MM.1S (cell line): ENCODE measurements around the gene RNF144B.

Source experiments
- DNase-seq: peaks from one replicate; pipeline ENCODE4 v3.0.0-alpha.2; 2015
- H2AFZ ChIP-seq: fragments of 300-600 bp; sonication (generic); 2 replicates; pipeline ENCODE4 v1.6.0; 2016; ENCODE audit warnings: antibody characterized with exemption, low read length
- H3F3A ChIP-seq: fragments of 300-600 bp; sonication (generic); 2 replicates; pipeline ENCODE4 v1.6.1; 2016; ENCODE audit warnings: mild to moderate bottlenecking, antibody characterized with exemption, low read length, moderate library complexity, mixed read lengths; ENCODE audit not compliant: insufficient read depth
- H3K27ac ChIP-seq: fragments of 300-600 bp; sonication (generic); 2 replicates; pipeline ENCODE4 v1.5.1; 2016; ENCODE audit warnings: mild to moderate bottlenecking, low read length
- H3K27me3 ChIP-seq: fragments of 300-600 bp; sonication (generic); replicated peaks from 2 replicates; pipeline ENCODE4 v1.6.0; 2016; ENCODE audit warnings: low read length; ENCODE audit not compliant: insufficient read depth
- H3K36me3 ChIP-seq: fragments of 300-600 bp; sonication (generic); replicated peaks from 2 replicates; pipeline ENCODE4 v1.6.1; 2016; ENCODE audit warnings: mild to moderate bottlenecking, low read length, mixed read lengths; ENCODE audit not compliant: insufficient read depth
- H3K4me1 ChIP-seq: fragments of 300-600 bp; sonication (generic); 2 replicates; pipeline ENCODE4 v1.6.1; 2016; ENCODE audit warnings: low read length, mixed read lengths
- H3K4me2 ChIP-seq: fragments of 300-600 bp; sonication (generic); 2 replicates; pipeline ENCODE4 v1.6.0; 2016; ENCODE audit warnings: low read depth, low read length
- H3K4me3 ChIP-seq: fragments of 300-600 bp; sonication (generic); 2 replicates; pipeline ENCODE4 v1.5.1; 2016; ENCODE audit warnings: low read length, mixed read lengths
- H3K79me2 ChIP-seq: fragments of 300-600 bp; sonication (generic); 2 replicates; pipeline ENCODE4 v1.6.1; 2016; ENCODE audit warnings: mixed run types, low read length, mixed read lengths
- H3K9ac ChIP-seq: fragments of 300-600 bp; sonication (generic); 2 replicates; pipeline ENCODE4 v1.6.1; 2016; ENCODE audit warnings: low read length, mixed read lengths
- H3K9me2 ChIP-seq: fragments of 300-600 bp; sonication (generic); replicated peaks from 2 replicates; pipeline ENCODE4 v1.6.1; 2016; ENCODE audit warnings: mild to moderate bottlenecking, low read length, mixed read lengths; ENCODE audit not compliant: insufficient read depth
- H3K9me3 ChIP-seq: fragments of 300-600 bp; sonication (generic); replicated peaks from 2 replicates; pipeline ENCODE4 v1.6.1; 2016; ENCODE audit warnings: mild to moderate bottlenecking, low read length, mixed read lengths; ENCODE audit not compliant: insufficient read depth
- H4K20me1 ChIP-seq: fragments of 300-600 bp; sonication (generic); 2 replicates; pipeline ENCODE4 v1.6.1; 2016; ENCODE audit warnings: mild to moderate bottlenecking, low read length, moderate library complexity, mixed read lengths; ENCODE audit not compliant: insufficient read depth
- EZH2 ChIP-seq: fragments of 300-600 bp; sonication (generic); optimal IDR thresholded peaks from 2 replicates; pipeline ENCODE3; 2017; ENCODE audit warnings: low read depth, mild to moderate bottlenecking, antibody characterized with exemption, low read length, mixed read lengths
- EZH2phosphoT487 ChIP-seq: fragments of 300-600 bp; sonication (generic); IDR thresholded peaks from 2 replicates; pipeline ENCODE4 v1.6.1; 2018; ENCODE audit warnings: antibody characterized with exemption, low read length
- TF ChIP-seq, protein P1 (sequence below): fragments of 300-600 bp; sonication (generic); IDR thresholded peaks from 2 replicates; pipeline ENCODE4 v1.5.1; 2016; ENCODE audit warnings: antibody characterized with exemption, low read length, mixed read lengths

Gene RNF144B

DNA sequence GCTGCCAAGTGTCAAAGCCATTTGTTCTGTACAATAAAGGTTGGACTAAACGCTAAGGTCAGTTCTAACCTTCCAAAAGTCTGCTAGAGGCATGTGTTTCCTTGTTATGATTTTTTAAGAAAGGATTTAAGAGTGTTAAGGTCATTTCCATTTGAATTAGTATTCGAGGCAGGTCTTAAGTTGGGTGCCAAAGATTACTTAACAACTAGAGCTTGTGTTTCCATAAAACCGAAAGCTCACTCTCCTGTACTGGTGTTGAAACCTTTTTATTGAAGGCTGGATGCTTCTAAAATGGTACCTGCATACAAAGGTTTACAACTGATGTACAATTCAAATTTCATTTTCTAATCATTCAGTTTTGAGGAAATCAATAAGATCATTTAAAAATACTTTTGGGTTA, 82.4 kb downstream of the RNF144B start:
- no peaks in the 10 kb centered on the region for H3K79me2 ChIP-seq
- no peaks in the 10 kb centered on the region for H3K27me3 ChIP-seq
- H2AFZ ChIP-seq, result no peak overlapping the region
- no peaks in the 10 kb centered on the region for H3K36me3 ChIP-seq
- no peak for DNase-seq
- no peak overlapping the region for H3K4me3 ChIP-seq
- H3K9ac ChIP-seq, result no peak overlapping the region
- no peaks in the 10 kb centered on the region for H3K4me1 ChIP-seq
- no peaks in the 10 kb centered on the region for H3F3A ChIP-seq
- no peaks in the 10 kb centered on the region for H3K9me3 ChIP-seq
- no peak overlapping the region for H3K27ac ChIP-seq
- no peaks in the 10 kb centered on the region for H4K20me1 ChIP-seq
- H3K9me2 ChIP-seq, result no peaks in the 10 kb centered on the region
- TF ChIP-seq EZH2 (no peak), EZH2phosphoT487 (no peak)
- TF ChIP-seq, protein P1, sequence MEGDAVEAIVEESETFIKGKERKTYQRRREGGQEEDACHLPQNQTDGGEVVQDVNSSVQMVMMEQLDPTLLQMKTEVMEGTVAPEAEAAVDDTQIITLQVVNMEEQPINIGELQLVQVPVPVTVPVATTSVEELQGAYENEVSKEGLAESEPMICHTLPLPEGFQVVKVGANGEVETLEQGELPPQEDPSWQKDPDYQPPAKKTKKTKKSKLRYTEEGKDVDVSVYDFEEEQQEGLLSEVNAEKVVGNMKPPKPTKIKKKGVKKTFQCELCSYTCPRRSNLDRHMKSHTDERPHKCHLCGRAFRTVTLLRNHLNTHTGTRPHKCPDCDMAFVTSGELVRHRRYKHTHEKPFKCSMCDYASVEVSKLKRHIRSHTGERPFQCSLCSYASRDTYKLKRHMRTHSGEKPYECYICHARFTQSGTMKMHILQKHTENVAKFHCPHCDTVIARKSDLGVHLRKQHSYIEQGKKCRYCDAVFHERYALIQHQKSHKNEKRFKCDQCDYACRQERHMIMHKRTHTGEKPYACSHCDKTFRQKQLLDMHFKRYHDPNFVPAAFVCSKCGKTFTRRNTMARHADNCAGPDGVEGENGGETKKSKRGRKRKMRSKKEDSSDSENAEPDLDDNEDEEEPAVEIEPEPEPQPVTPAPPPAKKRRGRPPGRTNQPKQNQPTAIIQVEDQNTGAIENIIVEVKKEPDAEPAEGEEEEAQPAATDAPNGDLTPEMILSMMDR, result no peak
- H3K4me2 ChIP-seq, result no peak overlapping the region

DNA sequence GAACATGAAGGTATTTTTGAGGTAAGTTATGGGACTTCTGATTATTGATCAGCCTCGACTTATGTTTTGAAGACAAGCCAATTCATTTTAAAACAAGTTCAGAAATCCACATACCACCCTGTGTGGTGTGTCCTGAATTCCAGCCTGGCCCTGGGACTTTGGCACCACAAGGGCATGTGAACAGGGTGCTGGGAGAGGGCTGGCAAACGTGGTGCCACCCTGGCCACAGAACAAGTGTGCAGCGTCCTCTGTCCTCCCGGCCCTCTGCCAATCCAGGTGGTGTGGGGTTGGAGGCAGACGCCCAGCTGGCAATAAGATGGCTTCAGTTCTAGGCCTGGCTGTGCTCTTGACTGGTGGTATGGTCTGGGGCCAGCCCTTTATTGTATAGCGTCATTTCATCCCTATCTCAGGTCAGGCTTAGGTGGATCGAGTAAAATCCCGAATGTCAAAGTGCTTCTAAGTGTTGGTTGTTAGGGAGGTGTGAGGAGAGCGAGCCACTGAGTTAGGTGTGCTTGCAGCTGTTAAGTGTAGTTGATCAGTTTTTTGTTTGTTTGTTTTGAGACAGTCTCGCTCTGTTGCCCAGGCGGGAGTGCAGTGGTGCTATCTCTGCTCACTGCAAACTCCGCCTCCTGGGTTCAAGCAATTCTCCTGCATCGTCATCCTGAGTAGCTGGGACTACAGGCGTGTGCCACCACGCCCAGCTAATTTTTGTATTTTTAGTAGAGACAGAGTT, 84.2 kb downstream of the RNF144B start:
- TF ChIP-seq, protein P1, result no peak
- TF ChIP-seq EZH2phosphoT487 (no peak), EZH2 (no peak)
- Histone ChIP-seq H3K9ac (no peak overlapping the region), H3K9me2 (no peaks in the 10 kb centered on the region), H3F3A (no peaks in the 10 kb centered on the region), H3K4me3 (no peak overlapping the region), H2AFZ (no peak overlapping the region), H4K20me1 (no peaks in the 10 kb centered on the region), H3K79me2 (no peaks in the 10 kb centered on the region), H3K4me2 (no peak overlapping the region), H3K9me3 (no peaks in the 10 kb centered on the region), H3K4me1 (no peaks in the 10 kb centered on the region), H3K36me3 (no peaks in the 10 kb centered on the region), H3K27me3 (no peaks in the 10 kb centered on the region), H3K27ac (no peak overlapping the region)
- DNase-seq, result no peak

DNA sequence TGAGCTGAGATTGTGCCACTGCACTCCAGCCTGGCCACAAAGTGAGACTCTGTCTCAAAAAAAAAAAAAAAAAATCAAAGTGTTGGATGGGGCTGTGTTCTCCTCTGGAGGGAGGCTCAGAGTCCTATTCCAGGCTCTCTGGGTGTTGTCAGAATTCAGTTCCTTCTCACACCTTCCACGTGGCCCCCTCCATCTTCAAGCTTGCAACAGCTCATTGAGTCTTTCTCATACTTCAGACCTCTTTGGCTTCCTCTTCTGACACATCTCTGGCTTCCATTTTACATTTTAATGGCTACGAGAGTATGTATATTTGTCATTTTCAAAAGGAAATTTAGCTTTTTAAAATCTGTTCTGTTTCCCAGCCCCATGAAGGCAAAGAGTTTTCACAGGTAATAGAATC, 85.8 kb downstream of the RNF144B start:
- H3K4me2 ChIP-seq, result no peak overlapping the region
- no peak overlapping the region for H3K9ac ChIP-seq
- no peaks in the 10 kb centered on the region for H3F3A ChIP-seq
- H3K27me3 ChIP-seq, result no peaks in the 10 kb centered on the region
- no peaks in the 10 kb centered on the region for H3K4me1 ChIP-seq
- no peak overlapping the region for H3K27ac ChIP-seq
- no peaks in the 10 kb centered on the region for H4K20me1 ChIP-seq
- no peak overlapping the region for H2AFZ ChIP-seq
- TF ChIP-seq, protein P1, result no peak
- TF ChIP-seq EZH2phosphoT487, result no peak
- no peak for TF ChIP-seq EZH2
- H3K79me2 ChIP-seq, result no peaks in the 10 kb centered on the region
- no peaks in the 10 kb centered on the region for H3K36me3 ChIP-seq
- H3K9me2 ChIP-seq, result no peaks in the 10 kb centered on the region
- H3K9me3 ChIP-seq, result no peaks in the 10 kb centered on the region
- DNase-seq, result no peak
- H3K4me3 ChIP-seq, result no peak overlapping the region
